Activated B cell treated with CpG ODN at 0.5 μM for 24 hours (primary cell): Measurements from ENCODE around the gene RILP. TPM values are rescaled to one million over a fixed set of nuclear protein-coding genes. Genes with fewer than 3 reads are reported as not detected.
A peak's percentile ranks its signal among the peaks of the same experiment; 100 is the strongest.

Source experiments
- ATAC-seq: fragments of 200-7000 bp; cut with Tn5 transposase; one replicate; pipeline ENCODE4 v1.10.0; 2021; ENCODE audit warnings: low read depth, mild to moderate bottlenecking, moderate library complexity
- CTCF ChIA-PET: fragments of 350-600 bp; sonication (Branson Sonifier 250); formaldehyde crosslinking; loops from one replicate; lab custom pipeline; 2021; ENCODE audit warnings: antibody characterized with exemption; lab: Charles Lee
- POLR2A ChIA-PET: fragments of 350-600 bp; sonication (Branson Sonifier 250); formaldehyde crosslinking; loops from one replicate; lab custom pipeline; 2021; ENCODE audit warnings: antibody characterized with exemption; lab: Charles Lee
- DNase-seq: peaks from one replicate; pipeline ENCODE4 v3.0.0; 2022
- H3K27ac Mint-ChIP-seq: one replicate; pipeline ENCODE4 v1.8.0; 2020; ENCODE audit warnings: mixed read lengths
- H3K27me3 Mint-ChIP-seq: one replicate; pipeline ENCODE4 v1.8.0; 2021; ENCODE audit warnings: mixed read lengths
- H3K36me3 Mint-ChIP-seq: one replicate; pipeline ENCODE4 v1.8.0; 2021; ENCODE audit warnings: low read depth, mixed read lengths
- H3K4me1 Mint-ChIP-seq: one replicate; pipeline ENCODE4 v1.8.0; 2021; ENCODE audit warnings: mixed read lengths
- H3K4me3 Mint-ChIP-seq: one replicate; pipeline ENCODE4 v1.8.0; 2020; ENCODE audit warnings: mild to moderate bottlenecking, mixed read lengths
- H3K9me3 Mint-ChIP-seq: one replicate; pipeline ENCODE4 v1.8.0; 2020; ENCODE audit warnings: mixed read lengths
- CTCF ChIP-seq: fragments of 200-600 bp; IDR thresholded peaks from one replicate; pipeline ENCODE4 v1.8.0; 2022; ENCODE audit warnings: antibody characterized with exemption, mild to moderate bottlenecking
- intact Hi-C: fragments of 100-400 bp; cut with micrococcal nuclease; formaldehyde crosslinking; loops from one replicate; pipeline ENCODE4 v1.15.1; 2024
- total RNA-seq: library from RNA; stranded (reverse); gene quantifications from 2 replicates; pipeline ENCODE4 v1.2.3, GENCODE V29; 2022

RILP gene
- total RNA-seq, 1 donor from 2014 or later: 9.8 TPM

GRCh38 chr17:1625581-1625980 is 24.1 kb downstream of the RILP start:
- CTCF ChIA-PET: interaction anchor here (1.3 to 3.6 kb wide), 4 partner anchors 9 to 51 kb away, joined by 3 to 24 read pairs (median 6); no protein-coding TSS in a partner anchor
- Mint-ChIP-seq H3K9me3 (no peaks in the 10 kb centered on the region), H3K27me3 (no peaks in the 10 kb centered on the region), H3K27ac (peak overlapping the region; percentile 88), H3K4me3 (peak overlapping the region; percentile 99), H3K36me3 (peaks cover 63% of the 10 kb centered on the region), H3K4me1 (peaks cover 44% of the 10 kb centered on the region)
- TF ChIP-seq CTCF: no peak
- DNase-seq (no peak), ATAC-seq (no peak)
- POLR2A ChIA-PET: interaction anchor here (0.6 to 17.6 kb wide), 11 partner anchors 14 to 1182 kb away, joined by 3 to 418 read pairs (median 4); partner anchors contain the start of genes CRK, INPP5K, RILP and SCARF1
- intact Hi-C loops: loop anchor here (5.0 kb wide), 1 partner anchor 358 kb away; no protein-coding TSS in a partner anchor

- no peak overlapping the region for H3K27ac Mint-ChIP-seq
- intact Hi-C loops: loop anchor here (5.0 kb wide), 1 partner anchor 358 kb away; no protein-coding TSS in a partner anchor
- H3K36me3 Mint-ChIP-seq: peaks cover 64% of the 10 kb centered on the region
- TF ChIP-seq CTCF: no peak
- CTCF ChIA-PET: interaction anchor here (1.6 to 3.6 kb wide), 3 partner anchors 44 to 51 kb away, joined by 3 to 24 read pairs (median 8); no protein-coding TSS in a partner anchor
- peak overlapping the region; percentile 99 for H3K4me3 Mint-ChIP-seq
- POLR2A ChIA-PET: interaction anchor here (0.6 to 17.6 kb wide), 8 partner anchors 14 to 169 kb away, joined by 3 to 418 read pairs (median 25); partner anchors contain the start of genes CRK, INPP5K and SCARF1
- H3K27me3 Mint-ChIP-seq: no peaks in the 10 kb centered on the region
- ATAC-seq (no peak), DNase-seq (no peak)
- H3K4me1 Mint-ChIP-seq: peaks cover 38% of the 10 kb centered on the region
- no peaks in the 10 kb centered on the region for H3K9me3 Mint-ChIP-seq
Measured at GRCh38 chr17:1625053-1625452, 24.6 kb downstream of the RILP start.

- ATAC-seq (no peak), DNase-seq (no peak)
- Mint-ChIP-seq H3K27me3 (no peaks in the 10 kb centered on the region), H3K36me3 (peaks cover 66% of the 10 kb centered on the region), H3K27ac (no peak overlapping the region), H3K4me3 (no peak overlapping the region), H3K4me1 (peaks cover 35% of the 10 kb centered on the region), H3K9me3 (no peaks in the 10 kb centered on the region)
- POLR2A ChIA-PET: interaction anchor here (0.6 to 17.6 kb wide), 6 partner anchors 13 to 168 kb away, joined by 3 to 418 read pairs (median 134); partner anchors contain the start of gene CRK
- TF ChIP-seq CTCF: no peak
- intact Hi-C loops: loop anchor here (5.0 kb wide), 1 partner anchor 357 kb away; no protein-coding TSS in a partner anchor
- CTCF ChIA-PET: interaction anchor here (1.6 to 3.6 kb wide), 3 partner anchors 45 to 50 kb away, joined by 3 to 24 read pairs (median 8); no protein-coding TSS in a partner anchor
Measured at GRCh38 chr17:1624650-1625049, 25.0 kb downstream of the RILP start.

GRCh38 chr17:1623057-1623630 is 26.5 kb downstream of the RILP start:
- ChIA-PET CTCF (no interaction called here), POLR2A (interaction anchor here (0.7 to 17.6 kb wide), 7 partner anchors 12 to 159 kb away, joined by 3 to 336 read pairs (median 3); no protein-coding TSS in a partner anchor)
- no peak for ATAC-seq

More at GRCh38 chr17:1623057-1623630, 26.5 kb downstream of the RILP start:
- Mint-ChIP-seq H3K27me3 (no peaks in the 10 kb centered on the region), H3K4me1 (peaks cover 34% of the 10 kb centered on the region), H3K4me3 (no peak overlapping the region), H3K27ac (no peak overlapping the region), H3K9me3 (no peaks in the 10 kb centered on the region), H3K36me3 (peaks cover 73% of the 10 kb centered on the region)
- no peak for DNase-seq
- intact Hi-C loops: no loop called here
- TF ChIP-seq CTCF: no peak
